Measurements from ENCODE around the gene CX3CR1. TPM values are rescaled to one million over a fixed set of nuclear protein-coding genes. Genes with fewer than 3 reads are reported as not detected.

CX3CR1 gene
- total and polyA plus RNA-seq, 9 of the 15 experiments (the other 6 are each of a cell fraction or from before 2014, with no cell fraction given), result 0.03 to 0.21 TPM; not detected in 7

GRCh38 chr3:39275052-39275451, 4.8 kb downstream of the CX3CR1 start (continued):
- no peak for TF ChIP-seq SIX5 (IDR thresholded peaks at IDR 0.05; ENCODE audit: borderline replicate concordance in 1 of 2, insufficient read depth in 1 of 2, low read depth in 1 of 2, low read length in 2 of 2)
- no peak for TF ChIP-seq ETV6 (IDR thresholded peaks at IDR 0.05; ENCODE audit: borderline replicate concordance in 1 of 2, low read depth in 2 of 2, low read length in 1 of 2)
- no peak for TF ChIP-seq ETV6 (CRISPR knock-in tag; IDR thresholded peaks at IDR 0.05; ENCODE audit: borderline replicate concordance)
- TF ChIP-seq ZNF212 (CRISPR knock-in tag; IDR thresholded peaks at IDR 0.05), result no peak
- TF ChIP-seq TCF7 (IDR thresholded peaks at IDR 0.05; ENCODE audit: borderline replicate concordance), result no peak
- TF ChIP-seq FOXA3 (CRISPR knock-in tag; conservative IDR thresholded peaks at IDR 0.05 in 1 of 2, IDR thresholded peaks at IDR 0.05 in 1 of 2), result peak in 1 of 2 experiments; percentile 68; a peak in 1 of 4 replicates
- no peak for TF ChIP-seq CCAR2 (IDR thresholded peaks at IDR 0.05; ENCODE audit: low read depth, low read length)
- peak; percentile 38 for TF ChIP-seq ATF7 (IDR thresholded peaks at IDR 0.05)
- TF ChIP-seq FOSL1 (tag; conservative IDR thresholded peaks at IDR 0.05), result peak; percentile 37
- 0 out of 2 replicates have a peak, but pooled peaks have one; percentile 31 for TF ChIP-seq ZEB2 (IDR thresholded peaks at IDR 0.05)
- TF ChIP-seq ZNF584 (CRISPR knock-in tag; IDR thresholded peaks at IDR 0.05; ENCODE audit: low read depth), result 0 out of 2 replicates have a peak, but pooled peaks have one; percentile 28
- TF ChIP-seq, protein P1, sequence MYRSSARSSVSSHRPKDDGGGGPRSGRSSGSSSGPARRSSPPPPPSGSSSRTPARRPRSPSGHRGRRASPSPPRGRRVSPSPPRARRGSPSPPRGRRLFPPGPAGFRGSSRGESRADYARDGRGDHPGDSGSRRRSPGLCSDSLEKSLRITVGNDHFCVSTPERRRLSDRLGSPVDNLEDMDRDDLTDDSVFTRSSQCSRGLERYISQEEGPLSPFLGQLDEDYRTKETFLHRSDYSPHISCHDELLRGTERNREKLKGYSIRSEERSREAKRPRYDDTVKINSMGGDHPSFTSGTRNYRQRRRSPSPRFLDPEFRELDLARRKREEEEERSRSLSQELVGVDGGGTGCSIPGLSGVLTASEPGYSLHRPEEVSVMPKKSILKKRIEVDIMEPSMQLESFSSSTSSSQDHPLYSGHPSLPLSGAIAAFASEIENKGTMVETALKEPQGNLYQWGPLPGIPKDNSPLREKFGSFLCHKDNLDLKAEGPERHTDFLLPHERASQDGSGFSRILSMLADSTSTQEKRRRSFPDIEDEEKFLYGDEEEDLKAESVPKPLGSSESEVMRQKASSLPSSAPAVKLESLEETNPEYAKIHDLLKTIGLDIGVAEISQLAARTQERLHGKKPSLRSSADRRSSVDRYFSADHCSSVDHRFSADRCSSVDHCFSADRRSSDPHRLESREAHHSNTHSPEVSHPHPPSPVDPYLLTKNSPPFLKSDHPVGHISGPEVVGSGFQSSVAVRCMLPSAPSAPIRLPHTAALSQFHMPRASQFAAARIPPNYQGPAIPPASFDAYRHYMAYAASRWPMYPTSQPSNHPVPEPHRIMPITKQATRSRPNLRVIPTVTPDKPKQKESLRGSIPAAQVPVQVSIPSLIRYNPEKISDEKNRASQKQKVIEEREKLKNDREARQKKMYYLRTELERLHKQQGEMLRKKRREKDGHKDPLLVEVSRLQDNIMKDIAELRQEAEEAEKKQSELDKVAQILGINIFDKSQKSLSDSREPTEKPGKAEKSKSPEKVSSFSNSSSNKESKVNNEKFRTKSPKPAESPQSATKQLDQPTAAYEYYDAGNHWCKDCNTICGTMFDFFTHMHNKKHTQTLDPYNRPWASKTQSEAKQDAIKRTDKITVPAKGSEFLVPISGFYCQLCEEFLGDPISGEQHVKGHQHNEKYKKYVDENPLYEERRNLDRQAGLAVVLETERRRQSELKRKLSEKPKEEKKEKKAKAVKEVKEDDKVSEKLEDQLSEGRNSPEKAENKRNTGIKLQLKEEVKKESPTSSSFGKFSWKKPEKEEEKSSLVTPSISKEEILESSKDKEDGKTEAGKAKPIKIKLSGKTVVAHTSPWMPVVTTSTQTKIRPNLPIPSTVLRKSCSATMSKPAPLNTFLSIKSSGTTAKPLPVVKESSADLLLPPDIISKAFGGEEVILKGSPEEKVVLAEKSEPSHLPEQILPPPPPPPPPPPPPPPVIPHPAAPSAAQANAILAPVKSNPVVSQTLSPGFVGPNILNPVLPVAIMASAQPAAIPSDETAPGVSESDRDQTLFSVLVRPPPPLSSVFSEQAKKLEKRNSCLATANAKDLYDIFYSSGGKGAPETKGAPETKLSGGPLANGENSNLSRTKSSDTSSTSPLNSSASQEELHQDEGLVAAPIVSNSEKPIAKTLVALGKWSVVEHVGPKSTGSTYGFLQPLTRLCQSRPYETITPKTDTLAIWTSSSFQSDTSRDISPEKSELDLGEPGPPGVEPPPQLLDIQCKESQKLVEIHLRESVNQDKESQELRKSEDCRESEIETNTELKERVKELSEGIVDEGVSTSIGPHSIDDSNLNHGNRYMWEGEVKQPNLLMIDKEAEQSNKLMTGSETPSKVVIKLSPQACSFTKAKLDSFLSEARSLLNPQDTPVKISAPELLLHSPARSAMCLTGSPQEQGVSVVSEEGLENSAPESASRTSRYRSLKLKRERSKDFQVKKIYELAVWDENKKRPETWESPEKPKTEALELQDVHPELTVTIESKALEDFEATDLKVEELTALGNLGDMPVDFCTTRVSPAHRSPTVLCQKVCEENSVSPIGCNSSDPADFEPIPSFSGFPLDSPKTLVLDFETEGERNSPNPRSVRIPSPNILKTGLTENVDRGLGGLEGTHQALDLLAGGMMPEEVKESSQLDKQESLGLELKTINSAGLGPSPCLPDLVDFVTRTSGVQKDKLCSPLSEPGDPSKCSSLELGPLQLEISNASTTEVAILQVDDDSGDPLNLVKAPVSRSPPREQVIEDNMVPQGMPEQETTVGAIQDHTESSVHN (IDR thresholded peaks at IDR 0.05; ENCODE audit: borderline replicate concordance in 1 of 2, low read depth in 1 of 2), result no peak
- TF ChIP-seq ZNF717 (CRISPR knock-in tag; IDR thresholded peaks at IDR 0.05), result no peak
- peak in 1 of 2 experiments; percentile 65; a peak in 2 of 4 replicates for TF ChIP-seq TEAD1 (CRISPR knock-in tag; IDR thresholded peaks at IDR 0.05)
- no peak for TF ChIP-seq MEIS2 (IDR thresholded peaks at IDR 0.05; ENCODE audit: partially characterized antibody)
- TF ChIP-seq, protein P2, sequence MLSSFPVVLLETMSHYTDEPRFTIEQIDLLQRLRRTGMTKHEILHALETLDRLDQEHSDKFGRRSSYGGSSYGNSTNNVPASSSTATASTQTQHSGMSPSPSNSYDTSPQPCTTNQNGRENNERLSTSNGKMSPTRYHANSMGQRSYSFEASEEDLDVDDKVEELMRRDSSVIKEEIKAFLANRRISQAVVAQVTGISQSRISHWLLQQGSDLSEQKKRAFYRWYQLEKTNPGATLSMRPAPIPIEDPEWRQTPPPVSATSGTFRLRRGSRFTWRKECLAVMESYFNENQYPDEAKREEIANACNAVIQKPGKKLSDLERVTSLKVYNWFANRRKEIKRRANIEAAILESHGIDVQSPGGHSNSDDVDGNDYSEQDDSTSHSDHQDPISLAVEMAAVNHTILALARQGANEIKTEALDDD (IDR thresholded peaks at IDR 0.05), result peak; percentile 71
